SK-N-MC (cell line): ENCODE data around the gene C5AR2.

Source experiments
- EZH2 ChIP-seq: fragments of 200-600 bp; sonication (generic); IDR thresholded peaks from one replicate; pipeline ENCODE4 v1.6.1; 2017; ENCODE audit warnings: antibody characterized with exemption
- POLR2AphosphoS5 ChIP-seq: IDR thresholded peaks from 2 replicates; pipeline ENCODE4 v1.6.1; 2012; ENCODE audit warnings: mild to moderate bottlenecking, low read depth, low read length, borderline replicate concordance

DNA sequence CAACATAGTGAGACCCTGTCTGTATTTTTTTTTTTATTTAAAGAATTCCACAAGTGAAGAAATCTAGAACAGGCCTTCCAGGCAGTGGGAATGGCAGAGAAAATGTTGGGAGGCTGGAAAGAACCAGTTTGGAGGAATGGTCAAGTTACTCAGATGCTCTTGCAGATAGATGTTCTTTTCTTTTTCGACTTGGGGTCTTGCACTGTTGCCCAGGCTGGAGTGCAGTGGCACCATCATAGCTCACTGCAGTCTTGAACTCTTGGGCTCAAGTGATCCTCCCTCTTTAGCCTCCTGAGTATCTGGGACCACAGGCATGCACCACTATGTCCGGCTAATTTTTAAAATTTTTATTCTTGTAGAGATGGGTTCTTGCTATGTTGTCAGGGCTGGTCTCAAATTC is 21.7 kb upstream of the C5AR2 start:
- TF ChIP-seq POLR2AphosphoS5, result no peak
- TF ChIP-seq EZH2, result no peak
